C4-2B (cell line): ENCODE data around the gene CTDSPL.

Experiments
- ZFX ChIP-seq: fragments of 450-650 bp; IDR thresholded peaks from 2 replicates; pipeline ENCODE4 v1.6.1; 2017
- TF ChIP-seq, protein P1 (sequence below): fragments of 450-650 bp; conservative IDR thresholded peaks from 2 replicates; pipeline ENCODE4 v1.5.1; 2017; ENCODE audit warnings: mild to moderate bottlenecking

DNA sequence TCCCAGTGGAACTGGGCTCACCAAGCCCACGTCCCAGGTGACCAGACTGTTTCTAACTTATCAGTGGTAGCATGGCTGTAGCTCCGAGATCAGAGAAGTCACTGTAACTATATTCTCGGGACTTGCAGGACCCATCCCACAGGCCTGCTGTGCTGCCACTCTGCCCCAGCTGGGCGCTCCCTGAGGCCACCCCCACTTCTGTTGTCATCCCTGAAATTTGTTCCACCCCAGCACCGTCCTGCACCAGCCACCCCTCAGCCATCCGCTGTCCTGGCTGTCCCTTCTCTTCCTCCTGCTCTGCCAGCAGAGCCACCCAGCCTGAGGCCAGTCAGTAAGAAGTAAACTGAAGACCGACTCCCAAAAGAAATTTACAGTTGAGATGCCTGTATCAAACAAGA, 95.9 kb downstream of the CTDSPL start:
- TF ChIP-seq, protein P1, sequence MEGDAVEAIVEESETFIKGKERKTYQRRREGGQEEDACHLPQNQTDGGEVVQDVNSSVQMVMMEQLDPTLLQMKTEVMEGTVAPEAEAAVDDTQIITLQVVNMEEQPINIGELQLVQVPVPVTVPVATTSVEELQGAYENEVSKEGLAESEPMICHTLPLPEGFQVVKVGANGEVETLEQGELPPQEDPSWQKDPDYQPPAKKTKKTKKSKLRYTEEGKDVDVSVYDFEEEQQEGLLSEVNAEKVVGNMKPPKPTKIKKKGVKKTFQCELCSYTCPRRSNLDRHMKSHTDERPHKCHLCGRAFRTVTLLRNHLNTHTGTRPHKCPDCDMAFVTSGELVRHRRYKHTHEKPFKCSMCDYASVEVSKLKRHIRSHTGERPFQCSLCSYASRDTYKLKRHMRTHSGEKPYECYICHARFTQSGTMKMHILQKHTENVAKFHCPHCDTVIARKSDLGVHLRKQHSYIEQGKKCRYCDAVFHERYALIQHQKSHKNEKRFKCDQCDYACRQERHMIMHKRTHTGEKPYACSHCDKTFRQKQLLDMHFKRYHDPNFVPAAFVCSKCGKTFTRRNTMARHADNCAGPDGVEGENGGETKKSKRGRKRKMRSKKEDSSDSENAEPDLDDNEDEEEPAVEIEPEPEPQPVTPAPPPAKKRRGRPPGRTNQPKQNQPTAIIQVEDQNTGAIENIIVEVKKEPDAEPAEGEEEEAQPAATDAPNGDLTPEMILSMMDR: no peak
- no peak for TF ChIP-seq ZFX
